ENCODE results near the gene MACROH2A1. TPM values are rescaled to one million over a fixed set of nuclear protein-coding genes. Genes with fewer than 3 reads are reported as not detected.

MACROH2A1 gene
- total and polyA plus RNA-seq, 2 donors (not counting 1 experiment from before 2014, with no cell fraction given), result 95.6 to 191 TPM

GRCh38 chr5:135345956-135346731, 52.9 kb downstream of the MACROH2A1 start:
- Histone ChIP-seq H3K27me3 (ENCODE audit: control insufficient read depth, insufficient read depth, low read length) (no peaks in the 10 kb centered on the region), H2AFZ (ENCODE audit: low read length) (no peak overlapping the region), H4K20me1 (ENCODE audit: control insufficient read depth, extremely low read depth, insufficient read depth, low read length) (no peaks in the 10 kb centered on the region), H3K36me3 (ENCODE audit: control insufficient read depth, insufficient read depth, low read length) (peaks cover 22% of the 10 kb centered on the region), H3K4me2 (ENCODE audit: extremely low read depth, insufficient read depth, low read length) (no peak overlapping the region), H3K4me3 (replicated peaks in 1 of 4; ENCODE audit: control extremely low read depth in 1 of 4, insufficient read depth in 1 of 4, low read depth in 3 of 4, low read length in 4 of 4) (no peak overlapping the region), H3K9ac (ENCODE audit: insufficient read depth, low read length) (no peak overlapping the region), H3K79me2 (ENCODE audit: control insufficient read depth, insufficient read depth, low read length) (no peaks in the 10 kb centered on the region), H3K4me1 (ENCODE audit: control insufficient read depth, extremely low read depth, insufficient read depth, low read length) (peaks cover 4% of the 10 kb centered on the region), H3K27ac (ENCODE audit: insufficient read depth, low read length) (no peak overlapping the region), H3K9me3 (ENCODE audit: control insufficient read depth, insufficient read depth, low read depth, low read length) (no peaks in the 10 kb centered on the region)
- TF ChIP-seq EZH2 (IDR thresholded peaks at IDR 0.05; ENCODE audit: low read length, missing control alignments) (no peak), CTCF (conservative IDR thresholded peaks at IDR 0.05 in 1 of 2, IDR thresholded peaks at IDR 0.05 in 1 of 2; ENCODE audit: low read depth in 1 of 2, low read length in 2 of 2) (no peak)
- no peak for DNase-seq (ENCODE audit: low read depth in 2 of 2)

- peaks cover 22% of the 10 kb centered on the region for H3K36me3 ChIP-seq (ENCODE audit: control insufficient read depth, insufficient read depth, low read length)
- H2AFZ ChIP-seq (ENCODE audit: low read length), result no peak overlapping the region
- peak in 1 of 2 donors; percentile 66 for DNase-seq (ENCODE audit: low read depth in 2 of 2)
- H4K20me1 ChIP-seq (ENCODE audit: control insufficient read depth, extremely low read depth, insufficient read depth, low read length), result no peaks in the 10 kb centered on the region
- TF ChIP-seq EZH2 (IDR thresholded peaks at IDR 0.05; ENCODE audit: low read length, missing control alignments), result no peak
- no peak for TF ChIP-seq CTCF (conservative IDR thresholded peaks at IDR 0.05 in 1 of 2, IDR thresholded peaks at IDR 0.05 in 1 of 2; ENCODE audit: low read depth in 1 of 2, low read length in 2 of 2)
- H3K9me3 ChIP-seq (ENCODE audit: control insufficient read depth, insufficient read depth, low read depth, low read length), result no peaks in the 10 kb centered on the region
- H3K4me2 ChIP-seq (ENCODE audit: extremely low read depth, insufficient read depth, low read length), result no peak overlapping the region
- H3K79me2 ChIP-seq (ENCODE audit: control insufficient read depth, insufficient read depth, low read length), result no peaks in the 10 kb centered on the region
- no peak overlapping the region for H3K27ac ChIP-seq (ENCODE audit: insufficient read depth, low read length)
- H3K9ac ChIP-seq (ENCODE audit: insufficient read depth, low read length), result no peak overlapping the region
- H3K4me1 ChIP-seq (ENCODE audit: control insufficient read depth, extremely low read depth, insufficient read depth, low read length), result peaks cover 4% of the 10 kb centered on the region
- no peaks in the 10 kb centered on the region for H3K27me3 ChIP-seq (ENCODE audit: control insufficient read depth, insufficient read depth, low read length)
- no peak overlapping the region for H3K4me3 ChIP-seq (replicated peaks in 1 of 4; ENCODE audit: control extremely low read depth in 1 of 4, insufficient read depth in 1 of 4, low read depth in 3 of 4, low read length in 4 of 4)
These were observed 54.7 kb downstream of the MACROH2A1 start for GRCh38 chr5:135344349-135344748.

GRCh38 chr5:135343413-135343812, 55.6 kb downstream of the MACROH2A1 start:
- H3K4me2 ChIP-seq (ENCODE audit: extremely low read depth, insufficient read depth, low read length), result peak overlapping the region; percentile 15
- H3K79me2 ChIP-seq (ENCODE audit: control insufficient read depth, insufficient read depth, low read length), result no peaks in the 10 kb centered on the region
- H3K4me1 ChIP-seq (ENCODE audit: control insufficient read depth, extremely low read depth, insufficient read depth, low read length), result peaks cover 4% of the 10 kb centered on the region
- no peak for TF ChIP-seq EZH2 (IDR thresholded peaks at IDR 0.05; ENCODE audit: low read length, missing control alignments)
- no peak for TF ChIP-seq CTCF (conservative IDR thresholded peaks at IDR 0.05 in 1 of 2, IDR thresholded peaks at IDR 0.05 in 1 of 2; ENCODE audit: low read depth in 1 of 2, low read length in 2 of 2)
- H3K4me3 ChIP-seq (replicated peaks in 1 of 4; ENCODE audit: control extremely low read depth in 1 of 4, insufficient read depth in 1 of 4, low read depth in 3 of 4, low read length in 4 of 4), result no peak overlapping the region
- no peaks in the 10 kb centered on the region for H3K27me3 ChIP-seq (ENCODE audit: control insufficient read depth, insufficient read depth, low read length)
- H3K9ac ChIP-seq (ENCODE audit: insufficient read depth, low read length), result no peak overlapping the region
- H4K20me1 ChIP-seq (ENCODE audit: control insufficient read depth, extremely low read depth, insufficient read depth, low read length), result no peaks in the 10 kb centered on the region
- no peak overlapping the region for H3K27ac ChIP-seq (ENCODE audit: insufficient read depth, low read length)
- H3K9me3 ChIP-seq (ENCODE audit: control insufficient read depth, insufficient read depth, low read depth, low read length), result no peaks in the 10 kb centered on the region
- DNase-seq (ENCODE audit: low read depth in 2 of 2), result peak in 1 of 2 donors; percentile 35
- no peak overlapping the region for H2AFZ ChIP-seq (ENCODE audit: low read length)
- H3K36me3 ChIP-seq (ENCODE audit: control insufficient read depth, insufficient read depth, low read length), result peaks cover 22% of the 10 kb centered on the region
